ENCODE measurements around the gene PLEKHM1. TPM values are rescaled to one million over a fixed set of nuclear protein-coding genes. Genes with fewer than 3 reads are reported as not detected.

Gene PLEKHM1
- total RNA-seq, 2 experiments from 2014 or later, result 62.7 to 63.5 TPM

GRCh38 chr17:45431531-45432404 is 58.8 kb downstream of the PLEKHM1 start:
- H3K4me3 Mint-ChIP-seq, result peak overlapping the region; percentile 88
- DNase-seq, result peak; percentile 88
- no peaks in the 10 kb centered on the region for H3K9me3 Mint-ChIP-seq
- ChIA-PET CTCF (no interaction called here), POLR2A (interaction anchor here (0.7 to 1.7 kb wide), 6 partner anchors 15 to 206 kb away, joined by 3 to 5 read pairs (median 3); partner anchors contain the start of gene MAP3K14)
- H3K4me1 Mint-ChIP-seq, result peaks cover 31% of the 10 kb centered on the region
- peak overlapping the region; percentile 66 for H3K27ac Mint-ChIP-seq
- H3K36me3 Mint-ChIP-seq (ENCODE audit: low read depth), result peaks cover 24% of the 10 kb centered on the region
- H3K27me3 Mint-ChIP-seq, result no peaks in the 10 kb centered on the region

GRCh38 chr17:45430738-45431530 is 59.6 kb downstream of the PLEKHM1 start:
- H3K36me3 Mint-ChIP-seq (ENCODE audit: low read depth), result peaks cover 18% of the 10 kb centered on the region
- H3K27me3 Mint-ChIP-seq, result no peaks in the 10 kb centered on the region
- no peaks in the 10 kb centered on the region for H3K9me3 Mint-ChIP-seq
- CTCF ChIA-PET, result no interaction called here
- POLR2A ChIA-PET, result interaction anchor here (1.0 to 1.7 kb wide), 5 partner anchors 19 to 205 kb away, joined by 3 to 5 read pairs (median 3); partner anchors contain the start of gene MAP3K14
- peaks cover 33% of the 10 kb centered on the region for H3K4me1 Mint-ChIP-seq
- DNase-seq, result peak; percentile 55
- H3K4me3 Mint-ChIP-seq, result peak overlapping the region; percentile 88
- H3K27ac Mint-ChIP-seq, result peak overlapping the region; percentile 66

GRCh38 chr17:45430006-45430737 is 60.3 kb downstream of the PLEKHM1 start:
- Mint-ChIP-seq H3K4me3 (peak overlapping the region; percentile 88), H3K36me3 (ENCODE audit: low read depth) (peaks cover 18% of the 10 kb centered on the region), H3K9me3 (no peaks in the 10 kb centered on the region), H3K4me1 (peaks cover 33% of the 10 kb centered on the region), H3K27me3 (no peaks in the 10 kb centered on the region), H3K27ac (no peak overlapping the region)
- POLR2A ChIA-PET, result interaction anchor here (1.1 to 1.7 kb wide), 3 partner anchors 21 to 205 kb away, joined by 3 to 5 read pairs (median 4); no protein-coding TSS in a partner anchor
- CTCF ChIA-PET, result no interaction called here
- DNase-seq, result no peak

- CTCF ChIA-PET, result interaction anchor here (1.3 kb wide), 1 partner anchor 17 kb away, joined by 4 read pairs; no protein-coding TSS in a partner anchor
- H3K4me1 Mint-ChIP-seq, result peaks cover 33% of the 10 kb centered on the region
- DNase-seq, result no peak
- no peaks in the 10 kb centered on the region for H3K27me3 Mint-ChIP-seq
- H3K9me3 Mint-ChIP-seq, result no peaks in the 10 kb centered on the region
- H3K36me3 Mint-ChIP-seq (ENCODE audit: low read depth), result peaks cover 18% of the 10 kb centered on the region
- H3K4me3 Mint-ChIP-seq, result no peak overlapping the region
- POLR2A ChIA-PET, result interaction anchor here (1.1 kb wide), 1 partner anchor 15 kb away, joined by 3 read pairs; no protein-coding TSS in a partner anchor
- H3K27ac Mint-ChIP-seq, result no peak overlapping the region
Measured at GRCh38 chr17:45429339-45430005, 61.0 kb downstream of the PLEKHM1 start.

- Mint-ChIP-seq H3K27ac (no peak overlapping the region), H3K4me1 (peaks cover 33% of the 10 kb centered on the region), H3K36me3 (ENCODE audit: low read depth) (peaks cover 18% of the 10 kb centered on the region), H3K9me3 (no peaks in the 10 kb centered on the region), H3K4me3 (no peak overlapping the region), H3K27me3 (no peaks in the 10 kb centered on the region)
- ChIA-PET CTCF (interaction anchor here (0.7 to 1.9 kb wide), 6 partner anchors 17 to 201 kb away, joined by 3 to 7 read pairs (median 4); no protein-coding TSS in a partner anchor), POLR2A (interaction anchor here (1.1 kb wide), 1 partner anchor 14 kb away, joined by 3 read pairs; no protein-coding TSS in a partner anchor)
- DNase-seq, result no peak
Measured at GRCh38 chr17:45428931-45429338, 61.6 kb downstream of the PLEKHM1 start.

GRCh38 chr17:45428050-45428617 is 62.4 kb downstream of the PLEKHM1 start:
- Mint-ChIP-seq H3K27ac (no peak overlapping the region), H3K27me3 (no peaks in the 10 kb centered on the region)

GRCh38 chr17:45427181-45427835 is 63.2 kb downstream of the PLEKHM1 start:
- Mint-ChIP-seq H3K4me3 (no peak overlapping the region), H3K9me3 (no peaks in the 10 kb centered on the region), H3K36me3 (ENCODE audit: low read depth) (peaks cover 25% of the 10 kb centered on the region), H3K27ac (no peak overlapping the region), H3K27me3 (no peaks in the 10 kb centered on the region), H3K4me1 (peaks cover 28% of the 10 kb centered on the region)
- ChIA-PET CTCF (interaction anchor here (1.2 to 1.9 kb wide), 3 partner anchors 19 to 166 kb away, joined by 3 to 7 read pairs (median 4); no protein-coding TSS in a partner anchor), POLR2A (no interaction called here)
- no peak for DNase-seq

More at GRCh38 chr17:45428050-45428617, 62.4 kb downstream of the PLEKHM1 start:
- peaks cover 23% of the 10 kb centered on the region for H3K36me3 Mint-ChIP-seq (ENCODE audit: low read depth)
- CTCF ChIA-PET, result interaction anchor here (0.7 to 1.9 kb wide), 7 partner anchors 16 to 200 kb away, joined by 3 to 7 read pairs (median 4); no protein-coding TSS in a partner anchor
- POLR2A ChIA-PET, result no interaction called here
- no peaks in the 10 kb centered on the region for H3K9me3 Mint-ChIP-seq
- H3K4me1 Mint-ChIP-seq, result peaks cover 32% of the 10 kb centered on the region
- H3K4me3 Mint-ChIP-seq, result peak overlapping the region; percentile 7
- peak; percentile 84 for DNase-seq

- Mint-ChIP-seq H3K27ac (no peak overlapping the region), H3K4me1 (peaks cover 28% of the 10 kb centered on the region), H3K9me3 (no peaks in the 10 kb centered on the region), H3K4me3 (no peak overlapping the region), H3K36me3 (ENCODE audit: low read depth) (peaks cover 27% of the 10 kb centered on the region), H3K27me3 (no peaks in the 10 kb centered on the region)
- DNase-seq, result no peak
- CTCF ChIA-PET, result no interaction called here
- POLR2A ChIA-PET, result interaction anchor here (0.7 kb wide), 1 partner anchor 14 kb away, joined by 3 read pairs; no protein-coding TSS in a partner anchor
Measured at GRCh38 chr17:45426561-45426960, 64.0 kb downstream of the PLEKHM1 start.

GRCh38 chr17:45425984-45426413 is 64.5 kb downstream of the PLEKHM1 start:
- Mint-ChIP-seq H3K4me3 (no peak overlapping the region), H3K4me1 (peaks cover 27% of the 10 kb centered on the region), H3K27ac (no peak overlapping the region), H3K36me3 (ENCODE audit: low read depth) (peaks cover 27% of the 10 kb centered on the region), H3K9me3 (no peaks in the 10 kb centered on the region), H3K27me3 (no peaks in the 10 kb centered on the region)
- ChIA-PET CTCF (no interaction called here), POLR2A (interaction anchor here (0.7 kb wide), 1 partner anchor 13 kb away, joined by 3 read pairs; no protein-coding TSS in a partner anchor)
- no peak for DNase-seq

- CTCF ChIA-PET, result no interaction called here
Measured at GRCh38 chr17:45425125-45425983, 65.2 kb downstream of the PLEKHM1 start.

More at GRCh38 chr17:45425125-45425983, 65.2 kb downstream of the PLEKHM1 start:
- no peak overlapping the region for H3K27ac Mint-ChIP-seq
- no peaks in the 10 kb centered on the region for H3K9me3 Mint-ChIP-seq
- POLR2A ChIA-PET, result interaction anchor here (0.7 kb wide), 1 partner anchor 13 kb away, joined by 3 read pairs; no protein-coding TSS in a partner anchor
- H3K27me3 Mint-ChIP-seq, result no peaks in the 10 kb centered on the region
- no peak overlapping the region for H3K4me3 Mint-ChIP-seq
- no peak for DNase-seq
- peaks cover 23% of the 10 kb centered on the region for H3K36me3 Mint-ChIP-seq (ENCODE audit: low read depth)
- H3K4me1 Mint-ChIP-seq, result peaks cover 20% of the 10 kb centered on the region

Data from activated CD4-positive, alpha-beta memory T cell treated with anti-CD3 and anti-CD28 coated beads, Interleukin-2, amount 10 ng/mL, durations not matched to agents 7 days and 5 days (primary cell).